ENCODE results near the gene BCL6. TPM values are rescaled to one million over a fixed set of nuclear protein-coding genes. Genes with fewer than 3 reads are reported as not detected.
A peak's percentile ranks its signal among the peaks of the same experiment; 100 is the strongest.

The BCL6 gene
- total RNA-seq, 2 experiments from 2014 or later = 12.0 to 12.7 TPM

DNA sequence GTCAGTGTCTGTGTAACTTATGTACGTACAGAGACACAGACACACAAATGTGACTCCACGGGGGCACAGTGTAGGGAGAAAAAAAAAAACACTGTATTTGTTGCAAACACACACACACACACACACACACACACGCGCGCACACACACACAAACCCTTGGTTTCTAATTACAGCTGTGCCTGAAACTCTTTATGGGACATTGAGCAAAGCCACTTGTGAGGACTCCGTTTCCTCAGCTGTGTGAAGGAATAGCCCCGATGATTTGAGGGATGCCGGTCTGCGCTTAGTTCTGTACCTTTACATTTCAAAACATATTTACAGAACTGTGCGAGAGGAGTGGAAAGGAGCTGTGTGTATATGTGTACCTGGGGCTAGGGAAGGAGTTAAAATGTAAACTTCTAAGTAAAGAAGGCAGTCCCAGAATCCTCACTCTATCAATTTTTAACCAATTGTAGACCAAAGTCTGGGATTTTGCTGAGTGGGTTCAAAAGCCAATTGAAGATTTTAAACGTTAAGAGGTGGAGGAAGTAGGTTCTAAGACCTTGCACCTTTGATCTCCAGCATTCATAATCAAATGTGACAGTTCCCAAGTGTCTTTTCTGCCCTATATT, 5.3 kb upstream of the BCL6 start:
- H3K36me3 Mint-ChIP-seq (ENCODE audit: low read depth) = peaks cover 9% of the 10 kb centered on the region
- peaks cover 5% of the 10 kb centered on the region for H3K9me3 Mint-ChIP-seq
- H3K27me3 Mint-ChIP-seq = no peaks in the 10 kb centered on the region
- no peak for DNase-seq
- CTCF ChIA-PET = interaction anchor here (0.6 to 2.2 kb wide), 2 partner anchors 10 to 559 kb away, joined by 6 to 14 read pairs; no protein-coding TSS in a partner anchor
- peak overlapping the region; percentile 76 for H3K27ac Mint-ChIP-seq
- H3K4me1 Mint-ChIP-seq = peaks cover 60% of the 10 kb centered on the region
- no peak overlapping the region for H3K4me3 Mint-ChIP-seq
- POLR2A ChIA-PET = no interaction called here

DNA sequence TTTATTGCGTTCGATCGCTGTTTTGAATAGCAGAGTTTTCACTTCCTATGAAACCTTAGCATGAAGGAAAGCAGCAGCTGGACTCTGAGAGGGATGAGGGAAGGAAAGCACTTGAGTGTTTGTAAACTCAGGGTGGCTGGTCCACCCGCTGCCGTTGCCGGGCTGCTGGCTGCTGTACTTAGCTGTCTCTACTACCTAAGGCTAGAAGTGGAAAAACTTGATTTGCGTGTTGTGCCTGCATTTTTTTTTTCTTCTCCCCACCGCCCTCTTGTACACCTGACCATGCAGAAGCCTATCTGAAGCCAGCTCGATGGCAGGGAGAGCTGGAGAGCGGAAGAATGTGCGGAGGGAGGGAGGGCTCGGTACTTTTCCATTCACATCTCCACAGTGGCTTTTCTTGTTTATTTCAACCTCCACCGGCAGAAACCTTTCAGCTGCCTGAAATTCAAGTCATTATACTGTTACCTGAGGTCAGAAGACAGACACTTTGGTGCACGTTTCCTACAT, 4.8 kb upstream of the BCL6 start:
- Mint-ChIP-seq H3K9me3 (peaks cover 2% of the 10 kb centered on the region), H3K27ac (peak overlapping the region; percentile 76), H3K4me3 (no peak overlapping the region), H3K27me3 (peaks cover 4% of the 10 kb centered on the region), H3K4me1 (peaks cover 64% of the 10 kb centered on the region), H3K36me3 (ENCODE audit: low read depth) (peaks cover 8% of the 10 kb centered on the region)
- ChIA-PET POLR2A (interaction anchor here (0.6 kb wide), 1 partner anchor 175 kb away, joined by 5 read pairs; no protein-coding TSS in a partner anchor), CTCF (interaction anchor here (0.6 to 2.2 kb wide), 3 partner anchors 9 to 560 kb away, joined by 3 to 14 read pairs (median 6); no protein-coding TSS in a partner anchor)
- no peak for DNase-seq

DNA sequence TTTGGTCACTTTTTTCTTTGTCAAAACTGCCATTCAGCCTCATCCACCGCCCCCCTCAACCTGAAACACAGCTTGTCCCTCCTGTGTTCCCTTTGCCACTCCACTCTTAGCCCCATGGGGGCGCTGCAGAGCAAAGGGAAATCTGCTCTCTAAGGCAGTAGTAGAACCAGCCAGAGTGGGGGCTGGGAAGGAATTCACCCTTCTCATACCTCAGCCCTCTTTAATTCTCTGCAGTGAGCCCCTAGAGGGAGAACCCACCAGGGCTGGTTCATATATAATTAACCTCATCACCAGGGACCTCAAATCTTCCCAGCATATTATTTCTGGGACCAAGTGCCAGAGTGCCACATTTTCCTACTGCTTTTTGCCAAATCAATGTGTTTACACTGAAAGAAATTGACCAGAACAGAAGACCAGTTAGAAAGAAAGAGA, 2.8 kb upstream of the BCL6 start:
- peak; percentile 94 for DNase-seq
- peaks cover 2% of the 10 kb centered on the region for H3K9me3 Mint-ChIP-seq
- ChIA-PET CTCF (interaction anchor here (0.6 to 5.3 kb wide), 31 partner anchors 10 to 1000 kb away, joined by 3 to 40 read pairs (median 3); partner anchors contain the start of gene LPP), POLR2A (no interaction called here)
- peak overlapping the region; percentile 97 for H3K4me3 Mint-ChIP-seq
- H3K27ac Mint-ChIP-seq = peak overlapping the region; percentile 100
- H3K27me3 Mint-ChIP-seq = peaks cover 4% of the 10 kb centered on the region
- peaks cover 18% of the 10 kb centered on the region for H3K36me3 Mint-ChIP-seq (ENCODE audit: low read depth)
- H3K4me1 Mint-ChIP-seq = peaks cover 60% of the 10 kb centered on the region

DNA sequence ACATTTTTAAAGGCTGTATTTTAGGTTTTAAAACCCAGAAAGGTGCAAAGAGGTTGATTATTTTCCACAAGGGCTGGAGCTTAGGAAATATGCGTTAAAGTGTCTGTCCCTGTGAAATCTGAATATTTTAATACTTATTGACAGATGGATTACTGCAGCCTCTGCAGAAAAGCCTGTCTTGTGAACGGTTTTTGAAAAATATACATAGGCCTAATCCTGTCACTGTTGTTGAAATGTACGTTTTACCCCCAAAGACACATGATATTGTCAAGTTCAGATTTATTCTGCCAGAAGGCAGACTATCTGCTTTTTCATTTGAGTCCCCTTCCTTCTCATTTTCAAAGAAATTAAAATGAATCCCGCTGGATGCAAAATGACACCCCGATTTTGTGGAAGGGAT, 2.2 kb upstream of the BCL6 start:
- DNase-seq = no peak
- H3K27me3 Mint-ChIP-seq = peaks cover 4% of the 10 kb centered on the region
- peaks cover 2% of the 10 kb centered on the region for H3K9me3 Mint-ChIP-seq
- CTCF ChIA-PET = interaction anchor here (0.6 to 5.3 kb wide), 33 partner anchors 9 to 1001 kb away, joined by 3 to 40 read pairs (median 3); partner anchors contain the start of gene LPP
- POLR2A ChIA-PET = interaction anchor here (0.6 kb wide), 1 partner anchor 806 kb away, joined by 3 read pairs; no protein-coding TSS in a partner anchor
- H3K4me1 Mint-ChIP-seq = peaks cover 65% of the 10 kb centered on the region
- H3K36me3 Mint-ChIP-seq (ENCODE audit: low read depth) = peaks cover 18% of the 10 kb centered on the region
- H3K27ac Mint-ChIP-seq = peak overlapping the region; percentile 100
- H3K4me3 Mint-ChIP-seq = peak overlapping the region; percentile 97

DNA sequence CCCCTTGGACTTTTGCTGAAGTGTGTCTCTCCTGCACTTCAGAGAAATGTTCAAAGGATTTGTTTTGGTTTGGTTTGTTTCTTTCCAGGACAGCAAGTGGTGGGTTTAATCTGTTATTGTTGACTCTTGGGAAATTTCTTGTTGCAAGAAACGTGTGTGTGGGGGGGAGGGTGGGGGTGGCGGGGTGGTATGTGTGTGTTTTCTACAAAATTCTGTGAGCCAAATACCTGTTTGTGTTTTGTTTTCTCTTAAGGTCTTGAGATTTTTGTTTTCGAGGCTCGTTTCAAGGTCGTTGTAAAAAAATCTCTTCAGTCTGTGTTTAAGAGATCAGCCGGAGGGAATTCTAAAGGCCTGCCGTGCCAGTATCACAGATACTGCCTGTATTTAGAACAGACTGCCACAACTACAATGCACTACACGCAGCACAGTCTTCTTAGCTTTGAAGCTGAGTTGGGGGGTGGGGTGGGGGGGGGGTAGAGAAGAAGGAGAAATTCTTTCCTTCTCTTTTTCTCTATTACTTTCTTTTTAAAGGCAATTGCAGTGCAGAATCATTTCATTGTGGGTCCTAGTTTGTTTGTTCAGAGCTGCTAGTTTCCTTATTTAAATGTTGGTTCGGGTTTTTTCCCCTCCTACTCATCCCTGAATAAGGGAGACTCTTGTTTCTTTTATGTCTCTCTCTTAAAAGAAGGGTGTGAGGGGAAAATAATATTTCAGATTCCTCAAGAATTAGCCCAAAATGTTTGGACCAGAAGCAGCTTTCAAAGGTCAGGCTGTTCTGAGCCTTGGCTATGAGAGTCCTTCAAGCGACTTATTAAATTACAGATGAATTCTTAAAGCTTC, 1.4 kb upstream of the BCL6 start:
- H3K36me3 Mint-ChIP-seq (ENCODE audit: low read depth) = peaks cover 16% of the 10 kb centered on the region
- H3K4me1 Mint-ChIP-seq = peaks cover 70% of the 10 kb centered on the region
- DNase-seq = peak; percentile 35
- POLR2A ChIA-PET = interaction anchor here (0.6 kb wide), 3 partner anchors 9 to 806 kb away, joined by 3 to 5 read pairs (median 4); no protein-coding TSS in a partner anchor
- H3K4me3 Mint-ChIP-seq = peak overlapping the region; percentile 97
- H3K27ac Mint-ChIP-seq = peak overlapping the region; percentile 100
- CTCF ChIA-PET = interaction anchor here (0.6 to 5.3 kb wide), 26 partner anchors 16 to 1766 kb away, joined by 3 to 40 read pairs (median 3); partner anchors contain the start of gene LPP
- H3K27me3 Mint-ChIP-seq = peaks cover 4% of the 10 kb centered on the region
- no peaks in the 10 kb centered on the region for H3K9me3 Mint-ChIP-seq

DNA sequence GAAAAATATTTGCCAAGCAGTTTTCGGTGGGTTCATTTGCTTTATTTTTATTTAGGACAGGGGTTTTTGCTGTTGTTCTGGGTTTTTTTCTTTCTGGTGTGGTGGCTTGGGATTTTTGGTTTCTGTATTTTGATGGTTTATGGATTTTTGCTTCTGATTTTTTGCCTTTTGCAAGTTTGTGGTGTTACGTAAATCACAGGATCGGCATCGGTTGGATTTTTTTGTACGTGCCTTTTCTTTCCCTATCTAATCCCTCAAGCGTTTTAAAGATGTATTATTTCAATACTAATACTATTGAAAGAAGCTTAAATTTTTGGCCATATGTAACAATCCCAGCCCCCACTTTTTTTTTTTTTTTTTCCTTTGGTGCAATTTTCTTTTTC, 782 bp upstream of the BCL6 start:
- peak overlapping the region; percentile 97 for H3K4me3 Mint-ChIP-seq
- POLR2A ChIA-PET = interaction anchor here (0.6 to 1.1 kb wide), 5 partner anchors 9 to 332 kb away, joined by 3 to 8 read pairs (median 4); no protein-coding TSS in a partner anchor
- CTCF ChIA-PET = interaction anchor here (0.6 to 5.3 kb wide), 17 partner anchors 11 to 1767 kb away, joined by 3 to 40 read pairs (median 3); no protein-coding TSS in a partner anchor
- no peaks in the 10 kb centered on the region for H3K9me3 Mint-ChIP-seq
- H3K27me3 Mint-ChIP-seq = peaks cover 4% of the 10 kb centered on the region
- peaks cover 12% of the 10 kb centered on the region for H3K36me3 Mint-ChIP-seq (ENCODE audit: low read depth)
- DNase-seq = peak; percentile 9
- H3K27ac Mint-ChIP-seq = peak overlapping the region; percentile 100
- peaks cover 70% of the 10 kb centered on the region for H3K4me1 Mint-ChIP-seq

DNA sequence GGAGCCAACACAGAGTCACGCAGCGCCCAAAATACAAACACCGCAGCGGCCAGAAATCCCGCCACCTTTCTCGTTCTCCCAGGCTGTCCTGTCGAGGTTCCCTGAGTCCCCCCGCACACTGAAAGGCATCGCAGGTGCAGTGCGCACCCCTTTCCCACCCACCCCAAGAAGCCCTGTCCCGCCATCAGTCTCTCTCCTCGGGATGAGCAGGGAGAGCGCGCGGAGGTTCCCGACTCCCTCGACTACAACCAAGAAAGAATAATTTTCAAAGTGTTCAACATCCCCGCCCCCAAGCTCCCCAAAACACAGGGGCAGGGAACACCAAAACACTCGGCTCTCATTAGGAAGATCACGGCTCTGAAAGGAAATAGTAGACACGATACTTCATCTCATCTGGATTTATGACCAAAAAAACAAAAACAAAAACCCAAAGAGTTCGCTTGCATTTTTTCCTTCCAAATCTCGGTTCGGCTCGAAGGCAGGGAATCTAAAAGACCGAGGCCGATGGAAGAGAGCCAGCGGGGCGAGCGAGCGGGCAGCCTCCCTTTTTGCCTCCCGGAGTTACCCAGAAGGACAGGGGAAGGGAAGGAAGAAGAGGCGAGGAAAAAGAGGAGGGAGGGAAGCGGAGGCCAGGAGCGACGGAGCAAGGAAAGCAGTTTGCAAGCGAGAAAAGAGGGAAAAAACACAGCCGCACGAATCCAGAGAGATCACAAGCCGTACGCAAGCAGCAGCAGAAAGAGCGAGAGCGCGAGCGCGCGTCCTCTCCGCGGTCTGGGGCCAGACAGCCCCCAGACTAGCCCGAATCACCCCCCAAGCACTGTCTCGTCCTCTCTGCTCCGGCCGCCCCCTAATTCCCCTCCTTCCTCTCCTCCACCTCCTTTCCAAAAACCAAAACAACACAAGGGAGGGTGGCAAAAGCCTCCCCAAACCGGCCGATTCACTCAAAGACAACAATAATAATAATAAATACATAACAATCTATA, 808 bp downstream of the BCL6 start:
- peak; percentile 56 for DNase-seq
- POLR2A ChIA-PET = no interaction called here
- CTCF ChIA-PET = interaction anchor here (0.9 to 5.3 kb wide), 13 partner anchors 12 to 1211 kb away, joined by 3 to 40 read pairs (median 4); no protein-coding TSS in a partner anchor
- Mint-ChIP-seq H3K4me3 (peak overlapping the region; percentile 97), H3K27me3 (peaks cover 4% of the 10 kb centered on the region), H3K9me3 (no peaks in the 10 kb centered on the region), H3K27ac (peak overlapping the region; percentile 100), H3K4me1 (peaks cover 68% of the 10 kb centered on the region), H3K36me3 (ENCODE audit: low read depth) (peaks cover 11% of the 10 kb centered on the region)

DNA sequence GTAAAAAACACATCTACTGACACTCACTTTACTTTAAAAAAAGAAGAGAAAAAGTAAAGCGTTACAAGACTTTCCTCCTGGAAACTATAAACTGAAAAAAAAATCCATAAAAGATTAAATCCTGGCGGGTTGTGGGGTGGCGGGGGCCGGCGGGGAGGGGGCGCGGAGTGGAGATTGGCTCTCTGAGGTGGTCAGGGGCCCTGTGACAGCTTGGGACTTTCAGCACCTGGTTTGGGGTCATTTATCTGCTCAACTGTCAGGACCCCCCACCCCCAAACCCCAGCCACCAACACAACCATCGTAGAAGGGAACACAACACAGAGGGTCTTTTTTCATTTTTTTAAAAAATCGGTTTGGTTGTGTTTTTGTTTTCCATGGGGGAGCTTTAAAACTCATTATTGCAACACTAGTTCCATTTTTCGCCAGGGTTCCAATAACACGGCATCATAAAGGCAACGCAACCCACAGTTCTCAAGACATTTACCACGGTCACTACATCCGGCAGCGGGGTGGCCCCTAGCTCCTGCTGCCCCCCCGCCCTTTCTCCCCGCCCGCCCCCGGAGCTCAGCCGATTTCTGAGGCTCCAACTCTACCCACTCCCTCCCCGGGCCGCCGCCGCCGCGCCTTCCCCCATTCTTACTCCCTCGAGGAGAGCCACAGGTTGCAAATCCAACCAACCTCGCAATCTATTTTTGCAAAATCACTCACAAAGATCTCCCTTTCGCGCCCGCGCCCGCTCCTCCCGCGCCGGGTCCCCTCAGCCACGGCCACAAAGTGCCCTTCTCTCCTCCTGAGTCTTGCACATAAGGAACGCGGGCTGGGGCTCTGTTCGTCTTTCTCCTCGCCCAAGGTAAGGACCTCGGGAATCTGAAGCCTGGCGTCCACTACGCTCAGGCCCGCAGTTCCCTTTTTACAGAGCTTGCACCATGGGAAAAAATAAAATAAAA, 1.8 kb downstream of the BCL6 start:
- H3K27ac Mint-ChIP-seq = peak overlapping the region; percentile 100
- peaks cover 11% of the 10 kb centered on the region for H3K36me3 Mint-ChIP-seq (ENCODE audit: low read depth)
- H3K9me3 Mint-ChIP-seq = no peaks in the 10 kb centered on the region
- H3K4me3 Mint-ChIP-seq = peak overlapping the region; percentile 97
- peaks cover 65% of the 10 kb centered on the region for H3K4me1 Mint-ChIP-seq
- peak; percentile 54 for DNase-seq
- ChIA-PET CTCF (interaction anchor here (0.6 to 5.3 kb wide), 10 partner anchors 56 to 1298 kb away, joined by 3 to 40 read pairs (median 3); no protein-coding TSS in a partner anchor), POLR2A (no interaction called here)
- H3K27me3 Mint-ChIP-seq = peaks cover 4% of the 10 kb centered on the region

DNA sequence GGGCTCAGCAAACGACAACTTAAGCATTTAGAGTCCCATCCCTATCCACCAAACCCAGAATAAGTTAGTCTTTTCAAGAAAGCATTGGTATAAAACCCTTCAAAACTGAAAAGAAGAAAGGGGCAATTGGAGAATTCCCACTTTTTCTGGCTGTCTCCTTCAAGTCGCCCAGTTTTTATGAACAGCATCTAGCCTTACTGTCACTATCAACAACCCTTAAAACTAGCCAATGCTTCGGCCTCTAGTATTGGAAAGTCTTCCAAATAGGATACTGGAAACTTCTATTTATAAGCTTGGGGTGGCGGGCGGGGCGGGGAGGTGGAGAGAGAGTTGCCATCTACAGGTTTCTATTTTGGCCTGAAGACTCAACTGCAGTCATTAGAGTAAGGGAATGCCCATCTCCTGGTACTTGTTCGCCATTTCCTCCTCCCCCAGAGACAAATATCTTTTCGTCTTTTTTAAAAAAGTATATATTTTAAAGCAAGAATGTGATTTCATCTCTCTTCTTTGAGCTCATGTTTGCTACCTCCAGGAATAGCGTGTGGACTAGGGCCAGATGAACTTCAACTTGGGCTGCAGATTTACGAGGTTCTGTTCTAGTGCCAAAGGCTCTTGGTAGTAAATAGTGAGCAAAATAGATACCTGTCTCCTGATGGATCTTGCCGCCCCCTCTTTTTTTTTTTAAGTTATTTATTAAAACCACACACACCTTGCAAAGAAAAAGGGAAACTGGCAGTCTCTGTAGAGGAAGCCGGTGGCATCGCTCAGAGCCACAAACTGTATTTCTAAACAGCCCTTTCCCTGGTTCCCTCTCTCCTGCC, 2.7 kb downstream of the BCL6 start:
- H3K27me3 Mint-ChIP-seq = peaks cover 4% of the 10 kb centered on the region
- peak; percentile 30 for DNase-seq
- peaks cover 11% of the 10 kb centered on the region for H3K36me3 Mint-ChIP-seq (ENCODE audit: low read depth)
- CTCF ChIA-PET = interaction anchor here (0.5 to 2.2 kb wide), 9 partner anchors 57 to 1299 kb away, joined by 3 to 5 read pairs (median 3); no protein-coding TSS in a partner anchor
- POLR2A ChIA-PET = interaction anchor here (0.6 kb wide), 1 partner anchor 821 kb away, joined by 4 read pairs; no protein-coding TSS in a partner anchor
- peaks cover 56% of the 10 kb centered on the region for H3K4me1 Mint-ChIP-seq
- H3K4me3 Mint-ChIP-seq = peak overlapping the region; percentile 97
- H3K9me3 Mint-ChIP-seq = no peaks in the 10 kb centered on the region
- H3K27ac Mint-ChIP-seq = peak overlapping the region; percentile 100
